ENCODE data around the gene MBD6.

- no peak for TF ChIP-seq POU6F1 (CRISPR knock-in tag; IDR thresholded peaks at IDR 0.05; ENCODE audit: borderline replicate concordance, low read depth)
- TF ChIP-seq ESRRG (CRISPR knock-in tag; IDR thresholded peaks at IDR 0.05) = no peak
- TF ChIP-seq ZFP30 (CRISPR knock-in tag; IDR thresholded peaks at IDR 0.05) = no peak
- no peak for TF ChIP-seq PATZ1 (CRISPR knock-in tag; IDR thresholded peaks at IDR 0.05; ENCODE audit: borderline replicate concordance)
- TF ChIP-seq TOX (CRISPR knock-in tag; IDR thresholded peaks at IDR 0.05; ENCODE audit: borderline replicate concordance) = no peak
- TF ChIP-seq ARNTL (CRISPR knock-in tag; IDR thresholded peaks at IDR 0.05; ENCODE audit: borderline replicate concordance, low read depth) = no peak
- TF ChIP-seq ZFP3 (CRISPR knock-in tag; IDR thresholded peaks at IDR 0.05) = no peak
These were observed 11.5 kb upstream of the MBD6 start for GRCh38 chr12:57511161-57511560.

Data from SK-N-SH treated with all-trans-retinoic acid at 6 μM for 48 hours (cell line).